HL-60 (cell line): Measurements from ENCODE around the gene GALM.

ENCODE experiments used
- CTCF ChIP-seq: IDR thresholded peaks from one replicate; pipeline ENCODE4 v1.5.1; 2011; ENCODE audit warnings: low read length, control low read depth, inconsistent platforms; ENCODE audit not compliant: insufficient read depth
- POLR2AphosphoS5 ChIP-seq: IDR thresholded peaks from 2 replicates; pipeline ENCODE4 v1.6.1; 2012; ENCODE audit warnings: low read depth

- no peak for TF ChIP-seq CTCF
- TF ChIP-seq POLR2AphosphoS5 = no peak
These were observed 24.8 kb downstream of the GALM start for GRCh38 chr2:38690499-38691420.
